HEK293 (cell line): ENCODE data around the gene CALCOCO1.
A peak's percentile ranks its signal among the peaks of the same experiment; 100 is the strongest.

Experiments used
- CTCF ChIA-PET: fragments of 350-600 bp; formaldehyde crosslinking; extraction: SDS; loops from one replicate; lab custom pipeline; 2021; ENCODE audit warnings: antibody characterized with exemption; lab: Yijun Ruan, JAX
- POLR2A ChIA-PET: fragments of 300-600 bp; formaldehyde crosslinking; extraction: SDS; loops from one replicate; lab custom pipeline; 2020; ENCODE audit warnings: antibody characterized with exemption, inconsistent platforms; lab: Yijun Ruan, JAX
- H3K27ac ChIP-seq: fragments of 200-500 bp; sonication (Bioruptor generic); 2 replicates; pipeline ENCODE4 v1.5.1; 2014; ENCODE audit warnings: low read depth, low read length, control low read depth, inconsistent platforms; ENCODE audit errors: extremely low read depth
- H3K36me3 ChIP-seq, 2 experiments: fragments of 200-500 bp in 1 of 2; sonication (Bioruptor generic) in 1 of 2; 1 replicate in 1 of 2; 2 replicates in 1 of 2; pipeline ENCODE4 v1.5.1; 2014 to 2017; ENCODE audit warnings: inconsistent platforms in 2 of 2, low read length in 2 of 2; ENCODE audit not compliant: control insufficient read depth in 2 of 2, insufficient read depth in 1 of 2
- H3K4me1 ChIP-seq: fragments of 200-500 bp; sonication (Bioruptor generic); 2 replicates; pipeline ENCODE4 v1.5.1; 2014; ENCODE audit warnings: mild to moderate bottlenecking, low read length, inconsistent platforms; ENCODE audit not compliant: control insufficient read depth, insufficient read depth
- H3K4me3 ChIP-seq: 2 replicates; pipeline ENCODE4 v1.5.1; 2011; ENCODE audit warnings: low read depth, mild to moderate bottlenecking, control low read depth, low read length, moderate library complexity
- H3K9me3 ChIP-seq: fragments of 200-500 bp; sonication (Bioruptor generic); 2 replicates; pipeline ENCODE4 v1.5.1; 2014; ENCODE audit warnings: low read depth, low read length, inconsistent platforms; ENCODE audit not compliant: control insufficient read depth, insufficient read depth
- PRDM6 ChIP-seq: fragments of 450-650 bp; formaldehyde crosslinking; IDR thresholded peaks from 2 replicates; pipeline ENCODE4 v1.5.1; 2017; ENCODE audit warnings: missing biosample characterization, missing genetic modification characterization
- SETDB1 ChIP-seq: IDR thresholded peaks from one replicate; pipeline ENCODE4 v1.6.1; 2017; ENCODE audit warnings: mild to moderate bottlenecking, low read length, moderate library complexity, mixed read lengths; ENCODE audit not compliant: insufficient read length
- YY2 ChIP-seq: fragments of 450-650 bp; formaldehyde crosslinking; IDR thresholded peaks from 2 replicates; pipeline ENCODE4 v1.5.1; 2016; ENCODE audit warnings: missing biosample characterization, missing genetic modification characterization
- ZNF175 ChIP-seq: fragments of 450-650 bp; formaldehyde crosslinking; IDR thresholded peaks from 2 replicates; pipeline ENCODE4 v1.5.1; 2016; ENCODE audit warnings: missing biosample characterization, missing genetic modification characterization
- ZNF184 ChIP-seq: fragments of 450-650 bp; IDR thresholded peaks from 2 replicates; pipeline ENCODE4 v1.5.1; 2018; ENCODE audit warnings: missing biosample characterization, mild to moderate bottlenecking, missing genetic modification characterization
- ZNF26 ChIP-seq: fragments of 450-650 bp; formaldehyde crosslinking; IDR thresholded peaks from 2 replicates; pipeline ENCODE4 v1.5.1; 2016; ENCODE audit warnings: missing biosample characterization, missing genetic modification characterization
- ZNF280D ChIP-seq: fragments of 450-650 bp; formaldehyde crosslinking; IDR thresholded peaks from 2 replicates; pipeline ENCODE4 v1.5.1; 2016; ENCODE audit warnings: missing biosample characterization, missing genetic modification characterization
- ZNF404 ChIP-seq: fragments of 450-650 bp; formaldehyde crosslinking; IDR thresholded peaks from 2 replicates; pipeline ENCODE4 v1.5.1; 2017; ENCODE audit warnings: missing biosample characterization, missing genetic modification characterization
- ZNF473 ChIP-seq: fragments of 450-650 bp; formaldehyde crosslinking; IDR thresholded peaks from 2 replicates; pipeline ENCODE4 v1.5.1; 2017; ENCODE audit warnings: missing biosample characterization, missing genetic modification characterization
- ZNF510 ChIP-seq: fragments of 450-650 bp; formaldehyde crosslinking; IDR thresholded peaks from 2 replicates; pipeline ENCODE4 v1.5.1; 2018; ENCODE audit warnings: mild to moderate bottlenecking, missing genetic modification characterization, missing biosample characterization; ENCODE audit not compliant: insufficient replicate concordance
- ZNF585B ChIP-seq: fragments of 450-650 bp; formaldehyde crosslinking; IDR thresholded peaks from 2 replicates; pipeline ENCODE4 v1.5.1; 2016; ENCODE audit warnings: missing biosample characterization, missing genetic modification characterization
- ZNF623 ChIP-seq: fragments of 450-650 bp; formaldehyde crosslinking; IDR thresholded peaks from 2 replicates; pipeline ENCODE4 v1.5.1; 2016; ENCODE audit warnings: missing biosample characterization, missing genetic modification characterization
- ZNF629 ChIP-seq: fragments of 450-650 bp; formaldehyde crosslinking; IDR thresholded peaks from 2 replicates; pipeline ENCODE4 v1.5.1; 2017; ENCODE audit warnings: missing biosample characterization, missing genetic modification characterization
- ZNF654 ChIP-seq: fragments of 450-650 bp; formaldehyde crosslinking; IDR thresholded peaks from 2 replicates; pipeline ENCODE4 v1.5.1; 2016; ENCODE audit warnings: low read depth, missing biosample characterization, missing genetic modification characterization
- ZNF664 ChIP-seq: fragments of 450-650 bp; formaldehyde crosslinking; IDR thresholded peaks from 2 replicates; pipeline ENCODE4 v1.5.1; 2016; ENCODE audit warnings: missing biosample characterization, missing genetic modification characterization
- ZSCAN4 ChIP-seq: fragments of 450-650 bp; formaldehyde crosslinking; IDR thresholded peaks from 2 replicates; pipeline ENCODE4 v1.5.1; 2017; ENCODE audit warnings: missing biosample characterization, missing genetic modification characterization
- TF ChIP-seq, protein P1 (sequence below): fragments of 450-650 bp; formaldehyde crosslinking; IDR thresholded peaks from 2 replicates; pipeline ENCODE4 v1.5.1; 2016; ENCODE audit warnings: missing biosample characterization, missing genetic modification characterization
- TF ChIP-seq, protein P2 (sequence below): fragments of 450-650 bp; formaldehyde crosslinking; conservative IDR thresholded peaks from 2 replicates; pipeline ENCODE4 v1.5.1; 2016; ENCODE audit warnings: low read depth, missing biosample characterization, missing genetic modification characterization

CALCOCO1 gene

GRCh38 chr12:53684654-53685220 lies 42.5 kb downstream of the CALCOCO1 start:
- CTCF ChIA-PET, result interaction anchor here (1.8 to 29.1 kb wide), 2 partner anchors 18 to 57 kb away, joined by 9 to 915 read pairs; no protein-coding TSS in a partner anchor

GRCh38 chr12:53683983-53684382 lies 43.3 kb downstream of the CALCOCO1 start:
- H3K4me1 ChIP-seq, result no peaks in the 10 kb centered on the region
- no peak overlapping the region for H3K4me3 ChIP-seq
- ChIA-PET CTCF (interaction anchor here (1.2 to 29.1 kb wide), 3 partner anchors 18 to 174 kb away, joined by 3 to 915 read pairs (median 9); no protein-coding TSS in a partner anchor), POLR2A (no interaction called here)
- H3K27ac ChIP-seq, result no peak overlapping the region
- no peaks in the 10 kb centered on the region for H3K9me3 ChIP-seq
- H3K36me3 ChIP-seq, result no peaks in the 10 kb centered on the region
- TF ChIP-seq ZNF629, result 0 out of 2 replicates have a peak, but pooled peaks have one; percentile 15
- TF ChIP-seq ZNF654 (tag by site-specific recombination), result peak; percentile 45
- TF ChIP-seq ZNF473 (tag by site-specific recombination), result no peak
- TF ChIP-seq ZNF404 (tag by site-specific recombination), result 0 out of 2 replicates have a peak, but pooled peaks have one; percentile 42
- TF ChIP-seq SETDB1, result no peak
- TF ChIP-seq, protein P1, sequence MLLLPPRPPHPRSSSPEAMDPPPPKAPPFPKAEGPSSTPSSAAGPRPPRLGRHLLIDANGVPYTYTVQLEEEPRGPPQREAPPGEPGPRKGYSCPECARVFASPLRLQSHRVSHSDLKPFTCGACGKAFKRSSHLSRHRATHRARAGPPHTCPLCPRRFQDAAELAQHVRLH, result peak; percentile 53; the same call in 1 of the 2 replicates
- TF ChIP-seq ZNF585B, result no peak
- TF ChIP-seq ZNF280D, result no peak
- no peak for TF ChIP-seq ZNF26
- TF ChIP-seq ZNF510 (tag by site-specific recombination), result peak; percentile 71
- TF ChIP-seq, protein P2, sequence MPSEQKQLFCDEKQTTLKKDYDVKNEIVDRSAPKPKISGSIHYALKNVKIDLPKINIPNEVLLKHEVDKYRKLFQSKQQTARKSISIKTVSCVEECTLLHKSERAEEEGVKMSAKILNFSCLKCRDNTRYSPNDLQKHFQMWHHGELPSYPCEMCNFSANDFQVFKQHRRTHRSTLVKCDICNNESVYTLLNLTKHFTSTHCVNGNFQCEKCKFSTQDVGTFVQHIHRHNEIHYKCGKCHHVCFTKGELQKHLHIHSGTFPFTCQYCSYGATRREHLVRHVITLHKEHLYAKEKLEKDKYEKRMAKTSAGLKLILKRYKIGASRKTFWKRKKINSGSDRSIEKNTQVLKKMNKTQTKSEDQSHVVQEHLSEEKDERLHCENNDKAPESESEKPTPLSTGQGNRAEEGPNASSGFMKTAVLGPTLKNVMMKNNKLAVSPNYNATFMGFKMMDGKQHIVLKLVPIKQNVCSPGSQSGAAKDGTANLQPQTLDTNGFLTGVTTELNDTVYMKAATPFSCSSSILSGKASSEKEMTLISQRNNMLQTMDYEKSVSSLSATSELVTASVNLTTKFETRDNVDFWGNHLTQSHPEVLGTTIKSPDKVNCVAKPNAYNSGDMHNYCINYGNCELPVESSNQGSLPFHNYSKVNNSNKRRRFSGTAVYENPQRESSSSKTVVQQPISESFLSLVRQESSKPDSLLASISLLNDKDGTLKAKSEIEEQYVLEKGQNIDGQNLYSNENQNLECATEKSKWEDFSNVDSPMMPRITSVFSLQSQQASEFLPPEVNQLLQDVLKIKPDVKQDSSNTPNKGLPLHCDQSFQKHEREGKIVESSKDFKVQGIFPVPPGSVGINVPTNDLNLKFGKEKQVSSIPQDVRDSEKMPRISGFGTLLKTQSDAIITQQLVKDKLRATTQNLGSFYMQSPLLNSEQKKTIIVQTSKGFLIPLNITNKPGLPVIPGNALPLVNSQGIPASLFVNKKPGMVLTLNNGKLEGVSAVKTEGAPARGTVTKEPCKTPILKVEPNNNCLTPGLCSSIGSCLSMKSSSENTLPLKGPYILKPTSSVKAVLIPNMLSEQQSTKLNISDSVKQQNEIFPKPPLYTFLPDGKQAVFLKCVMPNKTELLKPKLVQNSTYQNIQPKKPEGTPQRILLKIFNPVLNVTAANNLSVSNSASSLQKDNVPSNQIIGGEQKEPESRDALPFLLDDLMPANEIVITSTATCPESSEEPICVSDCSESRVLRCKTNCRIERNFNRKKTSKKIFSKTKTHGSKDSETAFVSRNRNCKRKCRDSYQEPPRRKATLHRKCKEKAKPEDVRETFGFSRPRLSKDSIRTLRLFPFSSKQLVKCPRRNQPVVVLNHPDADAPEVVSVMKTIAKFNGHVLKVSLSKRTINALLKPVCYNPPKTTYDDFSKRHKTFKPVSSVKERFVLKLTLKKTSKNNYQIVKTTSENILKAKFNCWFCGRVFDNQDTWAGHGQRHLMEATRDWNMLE (tag by site-specific recombination), result peak; percentile 89
- no peak for TF ChIP-seq ZNF175
- no peak for TF ChIP-seq YY2 (tag by site-specific recombination)
- no peak for TF ChIP-seq ZSCAN4
- TF ChIP-seq ZNF184 (tag by site-specific recombination), result no peak
- TF ChIP-seq ZNF664, result peak; percentile 41; the same call in 1 of the 2 replicates
- peak; percentile 70 for TF ChIP-seq ZNF623 (tag by site-specific recombination)

More at GRCh38 chr12:53684654-53685220, 42.5 kb downstream of the CALCOCO1 start:
- Histone ChIP-seq H3K4me1 (no peaks in the 10 kb centered on the region), H3K27ac (no peak overlapping the region), H3K9me3 (no peaks in the 10 kb centered on the region), H3K36me3 (no peaks in the 10 kb centered on the region), H3K4me3 (no peak overlapping the region)
- POLR2A ChIA-PET, result no interaction called here
- no peak for TF ChIP-seq PRDM6 (tag by site-specific recombination)
